Left lung (tissue), 10 donors: ENCODE data around the gene NT5C2. TPM values are rescaled to one million over a fixed set of nuclear protein-coding genes. Genes with fewer than 3 reads are reported as not detected.
A peak's percentile ranks its signal among the peaks of the same experiment; 100 is the strongest.

Experiments
- ATAC-seq: fragments of 200-7000 bp; cut with Tn5 transposase; one replicate; pipeline ENCODE4 v1.9.1; 2020; ENCODE audit warnings: moderate library complexity
- DNase-seq, 4 donors: peaks; one replicate each; pipeline ENCODE4 v3.0.0-alpha.2; 2013 to 2020
- H3K27ac ChIP-seq, 2 donors: fragments of 200-600 bp; sonication (generic) in 1 of 2; one replicate each; pipeline versions ENCODE4 v1.5.0 to v1.8.0; 2020 to 2021
- H3K27me3 ChIP-seq, 2 donors: fragments of 200-600 bp; sonication (generic) in 1 of 2; one replicate each; pipeline versions ENCODE4 v1.5.0 to v1.8.0; 2020 to 2021
- H3K36me3 ChIP-seq, 2 donors: fragments of 200-600 bp; sonication (generic) in 1 of 2; one replicate each; pipeline versions ENCODE4 v1.5.0 to v1.8.0; 2020 to 2021
- H3K4me1 ChIP-seq, 2 donors: fragments of 200-600 bp; one replicate each; pipeline ENCODE4 v1.8.0; 2021
- H3K4me3 ChIP-seq, 2 donors: fragments of 200-600 bp; sonication (generic) in 1 of 2; one replicate each; pipeline versions ENCODE4 v1.5.0 to v1.8.0; 2020 to 2021; ENCODE audit warnings: mild to moderate bottlenecking in 1 of 2
- H3K9me3 ChIP-seq, 2 donors: fragments of 200-600 bp; sonication (generic) in 1 of 2; one replicate each; pipeline versions ENCODE4 v1.5.0 to v1.8.0; 2020 to 2021
- intact Hi-C, 2 donors: fragments of 100-400 bp; cut with DNase I; formaldehyde crosslinking; loops; one replicate each; pipeline versions ENCODE4 v1.11.2 to v1.14.2; 2022
- polyA plus RNA-seq, 6 donors: library from polyadenylated mRNA; unstranded; fragments of 120-200 nt; gene quantifications; one replicate each; pipeline ENCODE4 v1.2.1, GENCODE V29; 2013; ENCODE audit not compliant: insufficient read length in 6 of 6
- total RNA-seq, 2 donors: library from RNA; stranded (reverse); fragmentation: NEBNext Ultra II Directional; extraction: Animal tissue kit (Norgen Biotek cat#: 25700); gene quantifications; one replicate each; pipeline ENCODE4 v1.2.1, GENCODE V29; 2021
- TF ChIP-seq, protein P1 (sequence below), 2 donors: fragments of 200-600 bp; sonication (generic) in 1 of 2; IDR thresholded peaks; one replicate each; pipeline versions ENCODE4 v1.5.0 to v1.8.0; 2021; ENCODE audit warnings: antibody characterized with exemption in 2 of 2
- donor health status: DM: no; HTN: yes; CAD: no.
- donor health status: DM: no; HTN: no; CAD: no.

Gene NT5C2
- total and polyA plus RNA-seq, 8 donors = 95.3 to 173 (median 133) TPM

DNA sequence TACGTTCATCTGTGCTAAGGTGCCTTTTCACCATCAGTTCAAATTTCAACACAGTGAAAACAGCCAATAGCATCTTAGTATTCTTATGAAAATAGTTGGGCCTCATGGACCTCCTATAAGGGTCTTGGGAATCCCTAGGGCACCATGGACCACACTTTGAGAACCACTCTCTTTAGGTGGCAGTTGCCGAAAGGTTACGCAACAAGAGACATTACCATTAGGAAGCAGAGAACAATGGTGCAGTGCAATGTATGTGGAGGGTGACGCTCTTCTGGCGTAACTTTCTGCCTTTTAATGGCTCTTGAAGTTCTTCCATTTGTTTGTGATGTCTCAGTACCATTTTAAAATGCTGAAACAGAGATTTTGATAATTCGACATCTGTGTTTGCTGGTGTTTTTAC lies 143.8 kb downstream of the NT5C2 start:
- Histone ChIP-seq H3K9me3 (no peaks in the 10 kb centered on the region), H3K27ac (no peak overlapping the region), H3K36me3 (no peaks in the 10 kb centered on the region), H3K4me3 (no peak overlapping the region), H3K27me3 (no peaks in the 10 kb centered on the region), H3K4me1 (peaks cover 0 to 17% of the 10 kb centered on the region in 2 donors)
- TF ChIP-seq, protein P1, sequence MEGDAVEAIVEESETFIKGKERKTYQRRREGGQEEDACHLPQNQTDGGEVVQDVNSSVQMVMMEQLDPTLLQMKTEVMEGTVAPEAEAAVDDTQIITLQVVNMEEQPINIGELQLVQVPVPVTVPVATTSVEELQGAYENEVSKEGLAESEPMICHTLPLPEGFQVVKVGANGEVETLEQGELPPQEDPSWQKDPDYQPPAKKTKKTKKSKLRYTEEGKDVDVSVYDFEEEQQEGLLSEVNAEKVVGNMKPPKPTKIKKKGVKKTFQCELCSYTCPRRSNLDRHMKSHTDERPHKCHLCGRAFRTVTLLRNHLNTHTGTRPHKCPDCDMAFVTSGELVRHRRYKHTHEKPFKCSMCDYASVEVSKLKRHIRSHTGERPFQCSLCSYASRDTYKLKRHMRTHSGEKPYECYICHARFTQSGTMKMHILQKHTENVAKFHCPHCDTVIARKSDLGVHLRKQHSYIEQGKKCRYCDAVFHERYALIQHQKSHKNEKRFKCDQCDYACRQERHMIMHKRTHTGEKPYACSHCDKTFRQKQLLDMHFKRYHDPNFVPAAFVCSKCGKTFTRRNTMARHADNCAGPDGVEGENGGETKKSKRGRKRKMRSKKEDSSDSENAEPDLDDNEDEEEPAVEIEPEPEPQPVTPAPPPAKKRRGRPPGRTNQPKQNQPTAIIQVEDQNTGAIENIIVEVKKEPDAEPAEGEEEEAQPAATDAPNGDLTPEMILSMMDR (IDR thresholded peaks at IDR 0.05) = no peak
- ATAC-seq (no peak), DNase-seq (no peak)
- intact Hi-C loops = no loop called here

DNA sequence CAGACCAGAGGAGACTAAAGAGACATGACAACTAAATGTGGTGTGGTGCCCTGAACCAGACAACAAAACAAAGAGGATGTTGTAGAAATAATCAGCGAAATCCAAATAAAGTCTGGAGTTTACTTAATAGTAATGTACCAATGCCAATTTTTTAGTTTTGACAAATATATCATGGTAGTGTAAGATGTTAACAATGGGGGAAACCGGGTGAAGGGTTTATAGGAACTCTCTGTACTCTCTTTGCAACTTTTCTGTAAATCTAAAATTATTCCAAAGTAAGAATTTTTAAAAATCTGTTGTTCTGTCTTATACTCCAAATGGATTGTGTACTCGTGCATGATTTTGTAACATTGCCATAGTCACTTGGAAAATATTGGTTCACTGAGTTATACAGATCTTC lies 145.7 kb downstream of the NT5C2 start:
- H3K9me3 ChIP-seq = no peaks in the 10 kb centered on the region
- H3K4me1 ChIP-seq = no peaks in the 10 kb centered on the region
- no peak for DNase-seq
- no peaks in the 10 kb centered on the region for H3K36me3 ChIP-seq
- no peak overlapping the region for H3K4me3 ChIP-seq
- TF ChIP-seq, protein P1 (IDR thresholded peaks at IDR 0.05) = no peak
- H3K27ac ChIP-seq = no peak overlapping the region
- no peaks in the 10 kb centered on the region for H3K27me3 ChIP-seq
- ATAC-seq = no peak
- intact Hi-C loops = no loop called here

DNA sequence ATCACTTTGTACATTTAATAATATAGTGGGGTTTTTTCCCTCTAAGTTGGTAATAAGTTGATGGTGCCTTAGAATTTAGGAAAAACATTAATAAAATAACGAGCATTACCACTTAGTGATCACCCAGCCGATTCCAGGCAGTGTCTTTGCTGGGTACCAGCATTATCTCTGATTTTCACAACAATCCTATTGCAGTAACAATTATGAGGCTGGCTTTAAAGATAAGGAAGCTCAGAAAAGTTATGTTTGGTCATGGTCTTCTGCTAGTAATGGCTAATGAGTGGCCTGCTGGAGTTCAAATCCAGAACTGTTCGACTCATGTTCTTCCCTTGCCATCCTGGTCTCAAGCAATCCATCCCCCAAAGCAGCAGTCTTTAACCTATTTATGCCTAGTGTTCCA lies 147.1 kb downstream of the NT5C2 start:
- Histone ChIP-seq H3K4me1 (no peaks in the 10 kb centered on the region), H3K27ac (no peak overlapping the region), H3K4me3 (no peak overlapping the region), H3K36me3 (no peaks in the 10 kb centered on the region), H3K9me3 (no peaks in the 10 kb centered on the region), H3K27me3 (no peaks in the 10 kb centered on the region)
- ATAC-seq = no peak
- intact Hi-C loops = no loop called here
- DNase-seq = no peak
- TF ChIP-seq, protein P1 (IDR thresholded peaks at IDR 0.05) = no peak

DNA sequence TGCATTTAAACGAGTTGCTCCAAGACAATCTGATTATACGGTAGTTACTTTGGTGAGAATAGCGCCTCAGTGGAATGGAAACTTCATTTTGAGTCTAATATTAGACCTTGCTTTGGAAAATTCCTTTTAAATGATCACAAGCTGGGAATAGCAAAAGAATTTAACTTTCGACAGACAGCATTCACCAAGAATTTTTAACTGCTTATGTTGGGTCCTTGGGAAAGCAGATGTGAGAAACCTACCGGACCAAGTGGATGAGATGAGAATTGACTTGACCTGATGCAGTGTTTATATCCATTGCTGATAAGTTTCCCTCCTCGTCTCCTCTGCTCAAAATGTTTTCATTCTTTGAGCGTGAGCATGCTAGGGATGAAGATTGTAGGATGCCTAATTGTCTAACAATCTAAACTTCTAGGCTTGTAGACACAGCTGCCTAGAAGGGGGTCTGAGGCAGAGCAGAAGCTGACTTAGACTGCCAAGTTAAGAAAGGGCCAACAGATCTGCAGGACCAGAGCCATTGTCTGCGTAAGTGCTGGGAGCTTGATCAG lies 148.1 kb downstream of the NT5C2 start:
- H3K4me1 ChIP-seq = no peaks in the 10 kb centered on the region
- DNase-seq (no peak), ATAC-seq (no peak)
- H3K36me3 ChIP-seq = no peaks in the 10 kb centered on the region
- TF ChIP-seq, protein P1 (IDR thresholded peaks at IDR 0.05) = no peak
- intact Hi-C loops = no loop called here
- H3K27me3 ChIP-seq = no peaks in the 10 kb centered on the region
- no peak overlapping the region for H3K4me3 ChIP-seq
- peak overlapping the region in 1 of 2 donors; percentile 28 for H3K27ac ChIP-seq
- H3K9me3 ChIP-seq = no peaks in the 10 kb centered on the region

DNA sequence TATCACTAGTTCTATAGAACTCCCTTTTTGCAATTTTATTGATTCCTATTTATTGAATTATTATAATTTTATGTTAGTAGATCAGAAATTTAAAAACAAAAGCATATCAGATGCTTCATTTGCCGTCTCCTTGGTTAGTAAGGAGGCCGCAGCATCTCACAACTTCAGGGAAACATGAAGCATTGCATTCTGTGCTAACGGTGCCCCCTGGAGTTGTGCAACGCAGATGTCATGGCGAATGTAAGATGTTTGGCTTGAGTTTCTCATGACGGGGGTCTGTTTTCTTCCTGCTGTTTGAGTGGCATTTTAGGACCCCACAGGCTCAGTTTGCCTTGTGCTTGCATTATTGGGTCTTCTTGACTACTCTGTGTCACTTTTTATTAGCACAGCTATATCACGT lies 150.2 kb downstream of the NT5C2 start:
- no peaks in the 10 kb centered on the region for H3K9me3 ChIP-seq
- no peak overlapping the region for H3K4me3 ChIP-seq
- H3K27me3 ChIP-seq = no peaks in the 10 kb centered on the region
- H3K36me3 ChIP-seq = no peaks in the 10 kb centered on the region
- H3K27ac ChIP-seq = no peak overlapping the region
- DNase-seq (no peak), ATAC-seq (no peak)
- H3K4me1 ChIP-seq = no peaks in the 10 kb centered on the region
- TF ChIP-seq, protein P1 (IDR thresholded peaks at IDR 0.05) = no peak
- intact Hi-C loops = no loop called here
